GM15510 (cell line): ENCODE data around the gene MGMT.

Experiments used
- POLR2A ChIP-seq: IDR thresholded peaks from 3 replicates; pipeline ENCODE4 v1.6.1; 2011; ENCODE audit warnings: borderline replicate concordance; ENCODE audit not compliant: insufficient read length; ENCODE audit errors: extremely low read depth

MGMT gene

DNA sequence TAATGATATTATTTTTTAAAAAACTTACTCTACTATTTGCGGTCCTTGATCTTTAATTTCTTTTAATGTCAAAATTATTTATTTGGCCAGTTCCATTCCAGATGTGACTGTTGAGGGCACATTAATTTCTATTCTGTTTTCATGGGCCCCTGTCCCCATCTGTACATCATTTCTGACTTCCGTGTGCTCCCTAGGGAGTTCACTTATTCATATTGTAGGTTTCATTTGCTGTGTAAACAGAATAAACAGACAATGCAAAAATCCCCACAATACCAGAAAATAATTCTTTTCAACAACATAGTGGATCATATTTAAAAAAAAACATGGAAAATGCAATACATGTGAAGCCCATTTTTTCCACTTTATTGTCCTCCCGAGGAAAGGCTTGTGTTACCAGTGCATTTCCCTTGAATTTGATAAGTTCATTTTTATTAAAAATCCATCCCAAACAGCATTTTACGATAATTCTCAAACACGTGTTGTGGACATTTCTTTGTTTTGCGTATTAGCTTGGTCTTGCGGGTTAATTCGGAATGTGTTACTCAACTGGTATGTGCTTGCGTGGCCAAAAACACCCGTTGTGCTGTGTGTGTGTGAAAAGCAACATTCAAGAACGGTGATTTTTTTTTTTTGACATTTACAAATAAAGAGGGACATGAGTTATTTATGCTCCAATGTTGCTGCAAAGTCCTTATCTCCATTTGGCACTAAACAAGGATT is 138.4 kb downstream of the MGMT start:
- TF ChIP-seq POLR2A, result no peak

DNA sequence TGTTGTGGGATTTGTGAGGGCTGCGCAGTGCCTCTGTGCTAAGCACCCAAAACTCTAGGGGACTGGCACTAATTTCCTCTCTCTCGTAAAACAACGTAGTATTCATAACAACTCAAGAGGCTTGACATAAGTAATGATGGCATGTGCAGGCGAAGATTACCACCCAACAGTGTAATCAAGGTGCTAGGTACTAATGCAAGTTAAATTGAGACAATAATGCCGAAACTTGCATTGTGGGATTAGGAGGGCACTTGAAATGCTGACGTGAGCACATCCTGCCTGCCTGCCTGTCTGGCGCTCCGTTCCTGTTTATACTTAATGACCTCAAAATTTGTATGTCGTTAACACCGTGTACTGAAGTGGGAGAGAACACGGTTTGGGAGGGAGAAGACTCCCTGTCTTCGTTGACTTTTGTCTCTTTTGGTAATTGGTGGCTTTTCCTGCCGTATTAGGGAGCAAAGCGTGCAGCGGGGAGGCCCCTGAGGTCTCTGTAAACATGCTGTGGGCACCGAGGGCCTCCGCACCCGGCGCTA is 139.0 kb downstream of the MGMT start:
- no peak for TF ChIP-seq POLR2A

DNA sequence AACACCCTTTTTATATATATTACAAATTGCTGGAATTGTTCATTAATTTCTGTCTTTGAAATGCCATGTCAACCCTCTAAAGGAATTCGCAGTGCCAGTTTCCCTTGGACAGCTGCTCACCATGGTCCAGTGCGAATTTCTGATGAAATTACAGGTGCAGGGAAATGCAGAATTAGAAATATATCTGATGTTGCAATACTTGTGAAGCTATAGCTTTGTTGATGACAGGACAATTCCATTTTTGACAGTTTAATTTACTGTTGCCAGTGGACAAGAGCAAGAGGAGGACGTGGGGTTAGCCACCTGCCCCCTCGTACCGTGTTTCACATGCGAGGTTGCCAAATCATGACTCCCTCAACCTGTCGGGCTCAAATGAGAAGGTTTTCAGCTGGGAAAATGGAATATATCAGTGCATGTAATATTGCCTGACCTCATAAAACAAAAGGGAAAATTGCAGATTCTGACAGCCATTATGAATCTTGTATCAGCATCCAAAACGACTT is 140.6 kb downstream of the MGMT start:
- no peak for TF ChIP-seq POLR2A

DNA sequence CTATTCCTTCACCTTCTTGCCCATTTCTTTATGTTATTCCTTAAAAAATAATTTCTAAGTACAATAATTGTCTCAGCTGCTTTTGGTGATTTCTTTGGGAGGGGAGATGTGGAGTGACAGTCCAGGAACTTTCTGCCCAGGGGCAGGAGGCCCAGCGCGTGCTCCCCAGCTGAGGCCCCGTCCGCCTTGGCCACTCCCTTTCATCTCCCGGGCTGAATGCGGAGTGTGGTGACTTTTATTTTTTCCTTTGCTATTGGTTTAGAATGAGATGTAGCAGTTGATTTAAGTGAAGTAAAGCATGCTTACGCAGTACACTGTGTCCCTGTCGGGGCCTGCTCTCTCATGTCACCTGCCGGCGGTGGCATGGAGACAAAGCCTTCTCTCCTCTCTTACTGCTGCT is 141.6 kb downstream of the MGMT start:
- no peak for TF ChIP-seq POLR2A

DNA sequence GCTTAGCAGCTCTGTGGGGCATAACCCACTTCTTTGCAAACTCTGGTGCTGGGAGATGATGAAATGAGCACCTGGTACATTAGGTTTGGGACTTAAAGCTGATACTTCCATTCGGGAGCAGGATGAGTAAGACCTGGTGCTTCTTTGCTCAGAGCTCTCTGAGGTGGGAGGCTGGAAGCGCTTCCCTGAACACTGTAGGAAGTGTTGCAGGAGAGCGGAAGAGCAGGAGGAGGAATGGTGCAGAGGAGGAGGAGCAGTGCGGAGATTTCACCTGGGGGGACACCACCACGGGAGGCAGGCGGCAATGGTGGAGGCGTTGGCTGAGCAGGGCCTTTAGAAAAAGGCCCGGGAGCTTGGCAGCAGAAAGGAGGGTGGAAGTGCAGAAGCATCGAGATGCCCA is 142.5 kb downstream of the MGMT start:
- no peak for TF ChIP-seq POLR2A

DNA sequence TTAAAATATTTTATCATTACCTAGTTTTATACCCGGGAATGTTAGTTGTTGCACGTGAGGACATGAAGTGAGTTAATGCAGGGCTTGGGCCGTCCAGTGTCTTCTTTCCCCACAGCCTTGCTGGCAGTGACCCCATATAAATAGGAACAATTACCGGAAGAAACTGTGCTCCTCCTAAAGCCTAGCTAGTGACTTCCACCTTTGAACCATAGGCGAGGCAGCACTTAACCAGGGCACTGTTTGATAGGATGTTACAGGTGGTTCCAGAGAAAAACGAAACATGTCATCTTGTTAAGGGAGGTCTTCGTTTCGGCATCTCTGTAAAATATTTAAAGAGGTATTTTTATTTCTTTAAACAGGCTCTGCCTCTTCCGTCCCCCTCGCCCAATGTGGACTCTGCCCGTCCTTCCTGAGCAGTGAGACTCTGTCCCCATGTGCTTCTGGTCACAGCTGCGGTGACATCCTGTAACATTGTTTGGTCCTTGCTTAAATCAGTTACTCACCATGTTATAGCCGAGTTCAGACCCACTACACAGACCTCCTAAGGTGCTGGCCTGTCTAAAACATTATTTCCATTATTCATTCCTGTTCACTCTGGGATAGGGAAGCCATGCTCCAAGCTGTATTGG is 145.6 kb downstream of the MGMT start:
- no peak for TF ChIP-seq POLR2A

DNA sequence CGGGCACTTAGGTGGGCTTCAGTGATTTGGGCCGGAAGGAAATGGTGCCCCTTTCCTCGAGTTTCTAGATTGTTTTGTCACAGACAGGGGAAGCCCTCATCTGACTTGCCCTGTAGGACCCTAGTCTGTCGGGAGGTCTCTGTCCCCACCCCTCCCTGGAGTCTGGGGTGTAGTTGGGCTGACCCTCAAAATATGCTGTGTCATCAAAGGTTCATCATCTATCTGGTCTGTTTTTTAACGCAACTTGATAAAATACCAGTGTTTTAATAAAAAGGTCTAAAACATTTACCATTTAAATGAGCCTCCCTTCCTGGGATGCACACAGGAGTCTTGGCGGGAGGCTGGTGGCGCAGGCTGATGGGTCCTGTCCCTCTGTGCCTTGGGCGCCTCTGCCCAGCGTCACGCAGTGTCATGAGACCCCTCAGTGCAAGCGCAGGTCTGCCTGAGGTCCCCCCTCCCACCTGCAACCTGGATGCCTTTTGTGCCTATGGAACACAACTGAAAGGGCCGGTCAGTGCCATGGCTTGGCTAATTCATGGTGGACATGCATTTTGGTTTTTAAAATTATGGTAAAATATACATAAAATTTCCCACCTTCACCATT is 146.4 kb downstream of the MGMT start:
- TF ChIP-seq POLR2A, result no peak

DNA sequence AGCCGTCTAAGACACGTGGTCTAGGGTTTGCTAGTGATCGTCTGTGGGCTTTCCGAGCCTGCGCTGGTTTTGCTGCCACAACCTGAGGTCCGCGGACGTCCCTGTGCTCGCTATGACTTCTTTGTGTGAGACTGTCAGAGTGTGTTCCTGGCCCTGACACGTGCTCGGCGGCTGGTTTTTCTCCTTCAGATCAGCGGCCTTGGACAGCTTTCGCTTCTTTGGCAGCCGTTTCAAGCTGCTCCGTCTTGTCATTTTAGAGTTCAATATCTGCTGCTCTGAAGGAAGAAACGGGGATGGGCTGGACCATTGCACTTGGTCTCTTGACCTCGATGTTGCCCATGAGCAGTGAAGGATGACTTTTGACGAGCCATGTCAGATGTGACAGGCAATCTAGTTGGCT is 147.3 kb downstream of the MGMT start:
- TF ChIP-seq POLR2A, result no peak

DNA sequence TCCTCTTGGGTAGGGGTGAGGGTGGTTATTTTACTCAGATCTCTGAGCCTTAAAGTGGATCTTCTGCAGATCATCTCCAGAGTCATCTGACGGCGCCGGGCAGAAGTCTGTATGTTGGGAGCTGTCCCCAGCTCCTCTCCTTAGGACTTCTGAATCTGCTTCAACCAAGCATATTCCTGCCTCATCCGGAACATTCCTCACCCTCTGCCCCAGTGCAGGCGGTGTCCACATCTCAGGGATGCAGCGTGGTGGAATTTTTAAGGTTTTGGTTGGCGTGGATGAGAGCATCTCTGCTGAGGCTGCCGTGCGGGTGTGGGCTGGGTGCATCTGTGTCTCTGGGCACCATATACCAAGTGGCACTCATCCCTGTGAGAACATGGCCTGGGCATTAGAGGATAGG is 148.3 kb downstream of the MGMT start:
- no peak for TF ChIP-seq POLR2A

DNA sequence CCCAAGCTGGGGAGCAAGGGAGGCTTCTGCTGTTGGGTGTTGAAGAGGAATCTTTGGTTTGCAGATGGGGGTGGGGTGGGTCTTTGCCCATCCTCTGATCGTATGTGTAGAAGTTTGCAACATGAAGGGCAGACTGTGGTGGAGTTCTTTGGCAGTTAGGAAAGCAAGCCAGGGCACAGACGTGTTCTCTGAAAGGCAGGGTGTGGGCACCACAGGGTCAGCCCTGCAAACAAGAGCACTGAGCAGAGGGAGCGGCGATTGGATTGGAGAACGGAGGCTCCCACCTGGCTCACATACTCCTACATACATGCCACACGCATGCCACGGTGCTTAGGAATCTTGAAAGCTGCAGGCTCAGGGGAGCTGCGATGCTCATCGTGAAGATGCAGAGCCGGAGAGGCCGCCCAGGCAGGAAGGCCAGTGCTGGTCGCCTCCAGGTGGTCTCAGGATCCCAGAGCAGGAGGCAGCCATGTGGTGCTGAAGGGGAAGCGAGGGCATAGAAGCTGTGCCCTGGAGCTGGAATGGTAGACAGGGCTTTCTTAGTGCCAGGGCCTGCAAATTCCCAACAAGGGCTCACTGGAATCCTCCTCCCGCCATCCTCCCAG is 149.0 kb downstream of the MGMT start:
- no peak for TF ChIP-seq POLR2A

DNA sequence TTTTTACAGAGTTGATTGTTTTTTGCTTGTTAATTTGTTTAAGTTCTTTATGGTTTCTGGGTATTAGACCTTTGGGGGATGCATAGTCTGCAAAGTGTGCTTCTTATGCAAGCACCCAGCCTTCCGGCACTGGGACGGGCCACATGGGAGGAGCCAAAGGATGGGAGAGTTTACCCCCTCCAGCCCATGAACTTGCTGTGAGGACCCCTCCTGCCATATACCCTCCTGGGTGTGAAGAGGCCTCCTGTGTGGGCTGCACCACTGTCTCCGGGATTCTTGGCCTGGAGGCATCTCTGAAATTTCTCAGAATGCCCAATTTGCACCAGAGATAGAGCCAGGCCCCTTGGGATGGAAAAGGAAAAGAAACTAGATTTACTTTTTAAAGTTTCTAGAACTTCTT is 150.7 kb downstream of the MGMT start:
- no peak for TF ChIP-seq POLR2A

DNA sequence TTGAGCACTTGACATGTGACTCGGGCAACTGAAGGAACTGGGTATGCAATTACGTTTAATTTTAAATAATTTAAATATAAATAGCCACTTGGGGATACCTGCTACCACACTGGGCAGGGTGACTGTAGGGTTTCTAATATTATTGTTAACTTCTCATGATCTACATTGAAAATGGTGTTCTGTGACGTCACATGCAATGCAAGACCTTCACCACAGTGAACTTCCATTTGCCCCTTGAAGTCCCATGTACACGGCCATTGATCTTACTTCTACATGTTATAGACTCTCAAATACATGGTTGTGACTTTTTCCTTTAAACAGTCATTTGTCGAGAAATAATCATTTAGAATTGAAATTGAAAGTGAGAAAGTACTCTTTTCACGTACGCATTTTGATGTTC is 154.0 kb downstream of the MGMT start:
- no peak for TF ChIP-seq POLR2A

DNA sequence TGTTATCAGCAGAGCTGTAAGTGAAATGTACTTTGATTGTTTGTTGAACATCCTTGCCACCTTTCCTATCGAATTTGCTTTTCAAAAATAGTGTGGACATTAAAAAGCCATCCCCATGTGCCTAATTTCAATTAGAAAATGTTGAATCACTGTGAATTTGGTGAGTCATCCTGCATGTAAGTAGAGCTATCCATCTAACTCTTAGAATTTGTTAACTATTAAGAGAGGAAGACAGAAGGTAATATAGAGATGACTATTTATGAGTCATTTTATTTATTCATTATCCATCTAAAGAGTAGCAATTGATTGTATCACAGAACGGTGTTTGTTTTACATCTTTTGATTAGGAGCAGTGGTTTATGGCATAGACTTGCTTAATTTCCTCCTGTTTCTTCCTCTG is 154.7 kb downstream of the MGMT start:
- TF ChIP-seq POLR2A, result no peak

DNA sequence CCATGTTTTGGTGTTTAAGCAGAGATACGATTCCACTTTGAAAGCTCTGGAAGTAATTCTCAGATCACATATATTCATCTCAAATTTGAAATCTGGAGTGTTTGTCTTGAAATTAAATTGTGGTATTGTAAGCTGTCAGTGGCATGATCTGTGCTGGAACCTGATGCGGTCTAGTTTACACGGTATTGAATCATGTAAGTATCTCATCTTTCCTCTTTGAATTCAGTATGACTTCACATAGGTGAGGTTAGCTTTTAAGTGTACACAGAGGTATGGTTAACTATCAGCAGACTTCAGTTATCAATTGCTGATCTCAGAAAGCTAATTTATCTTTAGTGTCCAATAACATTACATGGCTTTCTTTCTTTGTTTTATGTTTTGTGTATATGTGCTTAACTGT is 155.2 kb downstream of the MGMT start:
- no peak for TF ChIP-seq POLR2A

DNA sequence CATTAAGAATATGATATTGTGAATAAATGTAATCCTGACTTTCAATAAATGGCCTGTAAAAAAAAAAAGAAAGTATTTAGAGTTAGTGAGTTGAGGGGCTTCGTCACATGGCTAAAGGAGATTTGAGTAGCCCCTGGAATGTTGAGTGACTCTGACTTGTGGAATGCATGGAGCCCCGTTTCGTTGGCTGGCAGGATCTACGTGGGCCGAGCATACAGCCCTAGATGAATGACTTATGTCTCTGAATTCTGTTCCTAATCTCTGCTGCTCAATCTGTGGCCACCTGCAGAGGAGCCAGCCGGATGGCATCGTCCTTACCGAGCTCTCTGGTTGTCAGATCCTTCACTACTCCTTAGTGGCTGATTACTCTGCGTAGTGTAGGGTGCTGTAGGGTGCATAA is 155.7 kb downstream of the MGMT start:
- TF ChIP-seq POLR2A, result no peak
